ENCODE measurements around the gene MAPKBP1.

The MAPKBP1 gene

GRCh38 chr15:41822957-41823356 lies 48.7 kb downstream of the MAPKBP1 start:
- TF ChIP-seq FOXM1 (IDR thresholded peaks at IDR 0.05; ENCODE audit: borderline replicate concordance) (no peak), CTBP1 (IDR thresholded peaks at IDR 0.05; ENCODE audit: borderline replicate concordance) (no peak), ARNT (IDR thresholded peaks at IDR 0.05) (no peak), ELF4 (IDR thresholded peaks at IDR 0.05) (no peak), FOXA1 (IDR thresholded peaks at IDR 0.05) (no peak), FOXK2 (IDR thresholded peaks at IDR 0.05) (no peak), BHLHE40 (IDR thresholded peaks at IDR 0.05; ENCODE audit: borderline replicate concordance) (no peak), LEF1 (IDR thresholded peaks at IDR 0.05; ENCODE audit: borderline replicate concordance) (no peak), NFRKB (IDR thresholded peaks at IDR 0.05) (no peak), HDGF (IDR thresholded peaks at IDR 0.05; ENCODE audit: borderline replicate concordance) (no peak), L3MBTL2 (conservative IDR thresholded peaks at IDR 0.05) (no peak), ZNF384 (IDR thresholded peaks at IDR 0.05) (no peak), SUZ12 (IDR thresholded peaks at IDR 0.05) (no peak), SP1 (IDR thresholded peaks at IDR 0.05) (no peak)
- TF ChIP-seq, protein P1, sequence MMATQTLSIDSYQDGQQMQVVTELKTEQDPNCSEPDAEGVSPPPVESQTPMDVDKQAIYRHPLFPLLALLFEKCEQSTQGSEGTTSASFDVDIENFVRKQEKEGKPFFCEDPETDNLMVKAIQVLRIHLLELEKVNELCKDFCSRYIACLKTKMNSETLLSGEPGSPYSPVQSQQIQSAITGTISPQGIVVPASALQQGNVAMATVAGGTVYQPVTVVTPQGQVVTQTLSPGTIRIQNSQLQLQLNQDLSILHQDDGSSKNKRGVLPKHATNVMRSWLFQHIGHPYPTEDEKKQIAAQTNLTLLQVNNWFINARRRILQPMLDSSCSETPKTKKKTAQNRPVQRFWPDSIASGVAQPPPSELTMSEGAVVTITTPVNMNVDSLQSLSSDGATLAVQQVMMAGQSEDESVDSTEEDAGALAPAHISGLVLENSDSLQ (IDR thresholded peaks at IDR 0.05) = no peak
- ChIA-PET POLR2A (no interaction called here), CTCF (no interaction called here)
- DNase-seq (ENCODE audit: extremely low spot score) = no peak

- ChIA-PET CTCF (no interaction called here), POLR2A (interaction anchor here (1.3 kb wide), 1 partner anchor 46 kb away, joined by 3 read pairs; no protein-coding TSS in a partner anchor)
- TF ChIP-seq NFRKB (IDR thresholded peaks at IDR 0.05) = no peak
- TF ChIP-seq ELF4 (IDR thresholded peaks at IDR 0.05) = no peak
- TF ChIP-seq ARNT (IDR thresholded peaks at IDR 0.05) = no peak
- TF ChIP-seq L3MBTL2 (conservative IDR thresholded peaks at IDR 0.05) = no peak
- TF ChIP-seq FOXM1 (IDR thresholded peaks at IDR 0.05; ENCODE audit: borderline replicate concordance) = no peak
- TF ChIP-seq ZNF384 (IDR thresholded peaks at IDR 0.05) = no peak
- no peak for TF ChIP-seq FOXA1 (IDR thresholded peaks at IDR 0.05)
- TF ChIP-seq SUZ12 (IDR thresholded peaks at IDR 0.05) = no peak
- no peak for TF ChIP-seq BHLHE40 (IDR thresholded peaks at IDR 0.05; ENCODE audit: borderline replicate concordance)
- no peak for TF ChIP-seq CTBP1 (IDR thresholded peaks at IDR 0.05; ENCODE audit: borderline replicate concordance)
- no peak for TF ChIP-seq HDGF (IDR thresholded peaks at IDR 0.05; ENCODE audit: borderline replicate concordance)
- TF ChIP-seq SP1 (IDR thresholded peaks at IDR 0.05) = no peak
- TF ChIP-seq, protein P1 (IDR thresholded peaks at IDR 0.05) = no peak
- no peak for TF ChIP-seq FOXK2 (IDR thresholded peaks at IDR 0.05)
- no peak for TF ChIP-seq LEF1 (IDR thresholded peaks at IDR 0.05; ENCODE audit: borderline replicate concordance)
- TF ChIP-seq TARDBP (IDR thresholded peaks at IDR 0.05) = no peak
- no peak for DNase-seq (ENCODE audit: extremely low spot score)
Observed at GRCh38 chr15:41823502-41823901, 49.2 kb downstream of the MAPKBP1 start.

DNA sequence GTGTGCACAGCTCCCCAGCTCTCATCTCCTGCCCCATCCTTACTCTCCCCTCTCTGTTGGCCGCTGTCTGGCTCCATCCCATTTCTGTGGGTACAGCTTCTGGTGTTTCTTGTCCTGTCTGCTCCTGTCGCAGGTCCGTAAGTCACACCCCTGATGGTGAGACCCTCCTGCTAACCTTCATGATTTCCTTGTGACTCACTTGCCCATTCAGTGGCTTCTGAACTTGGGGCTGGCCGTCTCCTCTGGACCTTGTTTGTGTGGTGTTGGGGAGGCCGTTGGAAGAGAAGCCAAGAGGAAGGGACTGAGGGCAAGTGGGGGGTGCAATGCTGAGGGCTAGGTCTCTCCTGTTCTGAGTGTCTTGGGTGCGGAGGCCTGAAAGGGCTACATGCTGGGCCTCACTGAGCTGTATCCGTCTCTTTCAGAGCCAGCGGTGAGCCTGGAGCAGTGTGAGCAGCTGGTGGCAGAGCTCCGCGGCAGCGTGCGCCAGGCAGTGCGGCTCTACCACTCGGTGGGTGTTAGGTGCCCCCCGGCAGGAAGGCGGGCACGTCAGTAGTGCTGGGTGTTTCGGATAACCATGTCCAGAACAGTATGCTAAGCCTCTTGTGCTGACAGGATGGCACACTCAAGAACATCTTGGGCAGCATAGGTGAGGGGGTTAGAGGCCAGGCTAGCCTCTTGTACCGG lies 49.9 kb downstream of the MAPKBP1 start:
- TF ChIP-seq ARNT (IDR thresholded peaks at IDR 0.05) = no peak
- no peak for TF ChIP-seq ZNF384 (IDR thresholded peaks at IDR 0.05)
- no peak for TF ChIP-seq FOXM1 (IDR thresholded peaks at IDR 0.05; ENCODE audit: borderline replicate concordance)
- TF ChIP-seq HDGF (IDR thresholded peaks at IDR 0.05; ENCODE audit: borderline replicate concordance) = no peak
- POLR2A ChIA-PET = interaction anchor here (1.3 kb wide), 1 partner anchor 47 kb away, joined by 3 read pairs; no protein-coding TSS in a partner anchor
- no peak for DNase-seq (ENCODE audit: extremely low spot score)
- CTCF ChIA-PET = no interaction called here

DNA sequence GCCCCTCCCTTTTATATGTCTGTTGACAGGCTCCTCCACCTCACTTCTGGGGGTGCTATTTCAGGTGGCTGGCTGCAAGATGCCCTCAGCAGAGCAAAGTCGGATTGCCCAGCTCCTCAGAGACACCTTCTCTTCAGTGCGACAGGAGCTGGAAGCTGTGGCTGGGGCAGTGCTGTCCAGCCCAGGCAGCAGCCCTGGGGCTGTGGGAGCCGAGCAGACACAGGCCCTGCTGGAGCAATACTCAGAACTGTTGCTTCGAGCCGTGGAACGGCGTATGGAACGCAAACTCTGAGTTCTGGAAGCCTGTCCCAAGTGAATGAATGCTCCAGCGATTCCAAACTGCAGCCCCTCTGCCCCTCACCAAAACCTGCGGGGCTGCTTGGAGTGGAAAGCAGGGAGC lies 50.9 kb downstream of the MAPKBP1 start:
- ChIA-PET CTCF (no interaction called here), POLR2A (no interaction called here)
- TF ChIP-seq LEF1 (IDR thresholded peaks at IDR 0.05; ENCODE audit: borderline replicate concordance) = no peak
- no peak for TF ChIP-seq ELF4 (IDR thresholded peaks at IDR 0.05)
- TF ChIP-seq FOXK2 (IDR thresholded peaks at IDR 0.05) = no peak
- no peak for TF ChIP-seq TARDBP (IDR thresholded peaks at IDR 0.05)
- TF ChIP-seq BHLHE40 (IDR thresholded peaks at IDR 0.05; ENCODE audit: borderline replicate concordance) = no peak
- no peak for TF ChIP-seq L3MBTL2 (conservative IDR thresholded peaks at IDR 0.05)
- TF ChIP-seq CTBP1 (IDR thresholded peaks at IDR 0.05; ENCODE audit: borderline replicate concordance) = no peak
- no peak for TF ChIP-seq FOXA1 (IDR thresholded peaks at IDR 0.05)
- no peak for TF ChIP-seq SP1 (IDR thresholded peaks at IDR 0.05)
- TF ChIP-seq ARNT (IDR thresholded peaks at IDR 0.05) = no peak
- TF ChIP-seq, protein P1 (IDR thresholded peaks at IDR 0.05) = no peak
- TF ChIP-seq HDGF (IDR thresholded peaks at IDR 0.05; ENCODE audit: borderline replicate concordance) = no peak
- TF ChIP-seq FOXM1 (IDR thresholded peaks at IDR 0.05; ENCODE audit: borderline replicate concordance) = no peak
- no peak for DNase-seq (ENCODE audit: extremely low spot score)

GRCh38 chr15:41825572-41826535 lies 51.6 kb downstream of the MAPKBP1 start:
- no peak for DNase-seq (ENCODE audit: extremely low spot score)
- ChIA-PET POLR2A (no interaction called here), CTCF (interaction anchor here (0.7 kb wide), 1 partner anchor 313 kb away, joined by 3 read pairs; no protein-coding TSS in a partner anchor)
- TF ChIP-seq SP1 (IDR thresholded peaks at IDR 0.05) (no peak), FOXA1 (IDR thresholded peaks at IDR 0.05) (no peak), LEF1 (IDR thresholded peaks at IDR 0.05; ENCODE audit: borderline replicate concordance) (no peak), FOXM1 (IDR thresholded peaks at IDR 0.05; ENCODE audit: borderline replicate concordance) (no peak), ZNF384 (IDR thresholded peaks at IDR 0.05) (no peak), CTBP1 (IDR thresholded peaks at IDR 0.05; ENCODE audit: borderline replicate concordance) (no peak), FOXK2 (IDR thresholded peaks at IDR 0.05) (no peak), ARNT (IDR thresholded peaks at IDR 0.05) (no peak), HDGF (IDR thresholded peaks at IDR 0.05; ENCODE audit: borderline replicate concordance) (no peak), ELF4 (IDR thresholded peaks at IDR 0.05) (no peak), TARDBP (IDR thresholded peaks at IDR 0.05) (no peak), BHLHE40 (IDR thresholded peaks at IDR 0.05; ENCODE audit: borderline replicate concordance) (no peak), NFRKB (IDR thresholded peaks at IDR 0.05) (no peak), SUZ12 (IDR thresholded peaks at IDR 0.05) (no peak), L3MBTL2 (conservative IDR thresholded peaks at IDR 0.05) (no peak)
- TF ChIP-seq, protein P1 (IDR thresholded peaks at IDR 0.05) = no peak

All from HEK293T (cell line).